Measurements from ENCODE around the gene RGPD4.
"Not testable (repeated sequence)": the region's sequence is repeated elsewhere in the genome, so short reads cannot be mapped to it uniquely, and the experiment has no call there.

The RGPD4 gene

GRCh38 chr2:107826749-107827148 lies at the start of gene RGPD4:
Gene RGPD4 (plus strand): TSS chr2:107826892. CDS start chr2:107827014, 122 bp downstream.
- H3K4me3 Mint-ChIP-seq; H3K9me3 Mint-ChIP-seq; H3K27ac Mint-ChIP-seq; H3K27me3 Mint-ChIP-seq (ENCODE audit: low read depth); H3K4me1 Mint-ChIP-seq (ENCODE audit: low read depth); DNase-seq (ENCODE audit: low spot score); H3K36me3 Mint-ChIP-seq (ENCODE audit: low read depth): not testable (repeated sequence)

GRCh38 chr2:107777974-107778373 lies 48.7 kb upstream of the RGPD4 start:
- H3K27me3 Mint-ChIP-seq (ENCODE audit: low read depth): no peaks in the 10 kb centered on the region

GRCh38 chr2:107785756-107786155 lies 40.9 kb upstream of the RGPD4 start:
- Mint-ChIP-seq H3K36me3 (ENCODE audit: low read depth) (no peaks in the 10 kb centered on the region), H3K4me3 (no peak overlapping the region), H3K27me3 (ENCODE audit: low read depth) (no peaks in the 10 kb centered on the region), H3K4me1 (ENCODE audit: low read depth) (no peaks in the 10 kb centered on the region), H3K27ac (no peak overlapping the region), H3K9me3 (no peaks in the 10 kb centered on the region)
- no peak for DNase-seq (ENCODE audit: low spot score)

More at GRCh38 chr2:107777974-107778373, 48.7 kb upstream of the RGPD4 start:
- DNase-seq (ENCODE audit: low spot score): no peak
- no peak overlapping the region for H3K27ac Mint-ChIP-seq
- no peaks in the 10 kb centered on the region for H3K9me3 Mint-ChIP-seq
- no peaks in the 10 kb centered on the region for H3K36me3 Mint-ChIP-seq (ENCODE audit: low read depth)
- H3K4me3 Mint-ChIP-seq: no peak overlapping the region
- no peaks in the 10 kb centered on the region for H3K4me1 Mint-ChIP-seq (ENCODE audit: low read depth)

- H3K36me3 Mint-ChIP-seq (ENCODE audit: low read depth): no peaks in the 10 kb centered on the region
- no peaks in the 10 kb centered on the region for H3K27me3 Mint-ChIP-seq (ENCODE audit: low read depth)
- DNase-seq (ENCODE audit: low spot score): no peak
- no peak overlapping the region for H3K27ac Mint-ChIP-seq
- no peaks in the 10 kb centered on the region for H3K9me3 Mint-ChIP-seq
- H3K4me1 Mint-ChIP-seq (ENCODE audit: low read depth): no peaks in the 10 kb centered on the region
- H3K4me3 Mint-ChIP-seq: no peak overlapping the region
Measured at GRCh38 chr2:107790837-107791236, 35.9 kb upstream of the RGPD4 start.

GRCh38 chr2:107801498-107801897 lies 25.2 kb upstream of the RGPD4 start:
- Mint-ChIP-seq H3K4me1 (ENCODE audit: low read depth) (no peaks in the 10 kb centered on the region), H3K27ac (no peak overlapping the region), H3K4me3 (no peak overlapping the region), H3K9me3 (no peaks in the 10 kb centered on the region), H3K27me3 (ENCODE audit: low read depth) (no peaks in the 10 kb centered on the region), H3K36me3 (ENCODE audit: low read depth) (no peaks in the 10 kb centered on the region)
- no peak for DNase-seq (ENCODE audit: low spot score)

GRCh38 chr2:107804608-107805498 lies 21.8 kb upstream of the RGPD4 start:
- no peak for DNase-seq (ENCODE audit: low spot score)
- Mint-ChIP-seq H3K27me3 (ENCODE audit: low read depth) (no peaks in the 10 kb centered on the region), H3K36me3 (ENCODE audit: low read depth) (no peaks in the 10 kb centered on the region), H3K9me3 (no peaks in the 10 kb centered on the region), H3K27ac (no peak overlapping the region), H3K4me3 (no peak overlapping the region), H3K4me1 (ENCODE audit: low read depth) (no peaks in the 10 kb centered on the region)

GRCh38 chr2:107806901-107807300 lies 19.8 kb upstream of the RGPD4 start:
- H3K27ac Mint-ChIP-seq: no peak overlapping the region
- H3K4me1 Mint-ChIP-seq (ENCODE audit: low read depth): no peaks in the 10 kb centered on the region
- H3K36me3 Mint-ChIP-seq (ENCODE audit: low read depth): no peaks in the 10 kb centered on the region
- no peak for DNase-seq (ENCODE audit: low spot score)
- no peaks in the 10 kb centered on the region for H3K27me3 Mint-ChIP-seq (ENCODE audit: low read depth)
- no peak overlapping the region for H3K4me3 Mint-ChIP-seq
- H3K9me3 Mint-ChIP-seq: no peaks in the 10 kb centered on the region

- H3K36me3 Mint-ChIP-seq (ENCODE audit: low read depth): no peaks in the 10 kb centered on the region
- no peaks in the 10 kb centered on the region for H3K4me1 Mint-ChIP-seq (ENCODE audit: low read depth)
- no peak overlapping the region for H3K27ac Mint-ChIP-seq
- no peaks in the 10 kb centered on the region for H3K27me3 Mint-ChIP-seq (ENCODE audit: low read depth)
- no peaks in the 10 kb centered on the region for H3K9me3 Mint-ChIP-seq
- no peak overlapping the region for H3K4me3 Mint-ChIP-seq
- no peak for DNase-seq (ENCODE audit: low spot score)
Measured at GRCh38 chr2:107807988-107808387, 18.7 kb upstream of the RGPD4 start.

GRCh38 chr2:107808959-107809358 lies 17.7 kb upstream of the RGPD4 start:
- no peak overlapping the region for H3K4me3 Mint-ChIP-seq
- no peak overlapping the region for H3K27ac Mint-ChIP-seq

GRCh38 chr2:107809835-107810234 lies 16.9 kb upstream of the RGPD4 start:
- no peaks in the 10 kb centered on the region for H3K4me1 Mint-ChIP-seq (ENCODE audit: low read depth)
- H3K27me3 Mint-ChIP-seq (ENCODE audit: low read depth): no peaks in the 10 kb centered on the region
- no peak overlapping the region for H3K4me3 Mint-ChIP-seq
- no peak for DNase-seq (ENCODE audit: low spot score)
- H3K9me3 Mint-ChIP-seq: no peaks in the 10 kb centered on the region
- H3K36me3 Mint-ChIP-seq (ENCODE audit: low read depth): no peaks in the 10 kb centered on the region
- no peak overlapping the region for H3K27ac Mint-ChIP-seq

More at GRCh38 chr2:107808959-107809358, 17.7 kb upstream of the RGPD4 start:
- Mint-ChIP-seq H3K27me3 (ENCODE audit: low read depth) (no peaks in the 10 kb centered on the region), H3K36me3 (ENCODE audit: low read depth) (no peaks in the 10 kb centered on the region), H3K4me1 (ENCODE audit: low read depth) (no peaks in the 10 kb centered on the region), H3K9me3 (no peaks in the 10 kb centered on the region)
- no peak for DNase-seq (ENCODE audit: low spot score)

- DNase-seq (ENCODE audit: low spot score): no peak
- H3K27me3 Mint-ChIP-seq (ENCODE audit: low read depth): no peaks in the 10 kb centered on the region
Measured at GRCh38 chr2:107810734-107811133, 16.0 kb upstream of the RGPD4 start.

GRCh38 chr2:107811411-107811810 lies 15.3 kb upstream of the RGPD4 start:
- no peak for DNase-seq (ENCODE audit: low spot score)
- no peaks in the 10 kb centered on the region for H3K27me3 Mint-ChIP-seq (ENCODE audit: low read depth)
- no peak overlapping the region for H3K4me3 Mint-ChIP-seq
- no peak overlapping the region for H3K27ac Mint-ChIP-seq
- H3K9me3 Mint-ChIP-seq: no peaks in the 10 kb centered on the region
- no peaks in the 10 kb centered on the region for H3K36me3 Mint-ChIP-seq (ENCODE audit: low read depth)
- H3K4me1 Mint-ChIP-seq (ENCODE audit: low read depth): no peaks in the 10 kb centered on the region

More at GRCh38 chr2:107810734-107811133, 16.0 kb upstream of the RGPD4 start:
- no peaks in the 10 kb centered on the region for H3K9me3 Mint-ChIP-seq
- H3K4me3 Mint-ChIP-seq: no peak overlapping the region
- no peaks in the 10 kb centered on the region for H3K4me1 Mint-ChIP-seq (ENCODE audit: low read depth)
- H3K36me3 Mint-ChIP-seq (ENCODE audit: low read depth): no peaks in the 10 kb centered on the region
- H3K27ac Mint-ChIP-seq: no peak overlapping the region

GRCh38 chr2:107812006-107812405 lies 14.7 kb upstream of the RGPD4 start:
- no peak overlapping the region for H3K27ac Mint-ChIP-seq
- DNase-seq (ENCODE audit: low spot score): no peak
- no peaks in the 10 kb centered on the region for H3K4me1 Mint-ChIP-seq (ENCODE audit: low read depth)
- no peaks in the 10 kb centered on the region for H3K9me3 Mint-ChIP-seq
- no peaks in the 10 kb centered on the region for H3K27me3 Mint-ChIP-seq (ENCODE audit: low read depth)
- no peaks in the 10 kb centered on the region for H3K36me3 Mint-ChIP-seq (ENCODE audit: low read depth)
- H3K4me3 Mint-ChIP-seq: no peak overlapping the region

- no peak overlapping the region for H3K27ac Mint-ChIP-seq
- no peaks in the 10 kb centered on the region for H3K9me3 Mint-ChIP-seq
- H3K27me3 Mint-ChIP-seq (ENCODE audit: low read depth): no peaks in the 10 kb centered on the region
- H3K4me3 Mint-ChIP-seq: no peak overlapping the region
- H3K36me3 Mint-ChIP-seq (ENCODE audit: low read depth): no peaks in the 10 kb centered on the region
- H3K4me1 Mint-ChIP-seq (ENCODE audit: low read depth): no peaks in the 10 kb centered on the region
- DNase-seq (ENCODE audit: low spot score): no peak
Measured at GRCh38 chr2:107817378-107817777, 9.3 kb upstream of the RGPD4 start.

GRCh38 chr2:107822302-107822701 lies 4.4 kb upstream of the RGPD4 start:
- no peaks in the 10 kb centered on the region for H3K9me3 Mint-ChIP-seq
- H3K27me3 Mint-ChIP-seq (ENCODE audit: low read depth): no peaks in the 10 kb centered on the region
- H3K27ac Mint-ChIP-seq: no peak overlapping the region
- no peaks in the 10 kb centered on the region for H3K36me3 Mint-ChIP-seq (ENCODE audit: low read depth)
- DNase-seq (ENCODE audit: low spot score): no peak
- H3K4me1 Mint-ChIP-seq (ENCODE audit: low read depth): no peaks in the 10 kb centered on the region
- H3K4me3 Mint-ChIP-seq: no peak overlapping the region

All from T-helper 2 cell treated with Interferon-gamma antibody and Interleukin-4, amounts not matched to agents 5 μg/mL and 100 μg/mL, for 36 hours (primary cell).